HepG2 (cell line): ENCODE measurements around the gene SLC48A1. TPM values are rescaled to one million over a fixed set of nuclear protein-coding genes. Genes with fewer than 3 reads are reported as not detected.
"Not testable (repeated sequence)": the region's sequence is repeated elsewhere in the genome, so short reads cannot be mapped to it uniquely, and the experiment has no call there.

ENCODE experiments used
- ATAC-seq: fragments of 200-7000 bp; cut with Tn5 transposase; 3 replicates; pipeline ENCODE4 v1.9.1; 2020; ENCODE audit warnings: mild to moderate bottlenecking, moderate library complexity
- BruUV-seq: library from RNA; stranded (reverse); fragments of 400-500 nt; replicated peaks from 2 replicates; lab custom pipeline; 2021; lab: Mats Ljungman, UMichigan
- CTCF ChIA-PET: fragments of 300-600 bp; formaldehyde crosslinking; extraction: SDS; loops from one replicate; lab custom pipeline; 2021; ENCODE audit warnings: low total read pairs, inconsistent platforms, low intra/inter-chr PET ratio; lab: Yijun Ruan, JAX
- POLR2A ChIA-PET: fragments of 350-600 bp; sonication (Branson Sonifier 250); formaldehyde crosslinking; loops from one replicate; lab custom pipeline; 2020; ENCODE audit warnings: antibody characterized with exemption, inconsistent platforms; lab: Yijun Ruan, JAX
- DNase-seq: peaks from one replicate; pipeline ENCODE4 v3.0.0-alpha.2; 2015; ENCODE audit warnings: low spot score
- FAIRE-seq: peaks from 3 replicates; lab custom pipeline; 2011; peaks lifted over from hg19 to GRCh38; lab: Jason Lieb, UNC
- H2AFZ ChIP-seq: one replicate; pipeline ENCODE4 v1.6.1; 2011; ENCODE audit warnings: low read length, inconsistent platforms
- H3K27ac ChIP-seq: fragments of 300-600 bp; 3 replicates; pipeline ENCODE4 v1.8.0; 2011; ENCODE audit warnings: mixed run types, mild to moderate bottlenecking, mixed read lengths, low read length, inconsistent platforms; ENCODE audit not compliant: insufficient read depth; ENCODE audit errors: extremely low read length
- H3K27me3 ChIP-seq, 2 experiments: fragments of 200-600 bp in 1 of 2; 2 replicates in 1 of 2; 3 replicates in 1 of 2; pipeline versions ENCODE4 v1.6.0 to v1.8.0; 2011; ENCODE audit warnings: low read length in 2 of 2, mild to moderate bottlenecking in 2 of 2, moderate library complexity in 2 of 2, inconsistent platforms in 1 of 2; ENCODE audit not compliant: insufficient read depth in 2 of 2, control insufficient read depth in 1 of 2
- H3K36me3 ChIP-seq, 2 experiments: fragments of 200-600 bp in 1 of 2; replicated peaks in 1 of 2; 2 replicates in 1 of 2; 3 replicates in 1 of 2; pipeline versions ENCODE4 v1.5.1 to v1.8.0; 2011; ENCODE audit warnings: low read length in 2 of 2, inconsistent platforms in 1 of 2; ENCODE audit not compliant: insufficient read depth in 2 of 2, control insufficient read depth in 1 of 2
- H3K4me1 ChIP-seq: 2 replicates; pipeline ENCODE4 v1.5.1; 2012; ENCODE audit warnings: low read length, inconsistent platforms; ENCODE audit not compliant: insufficient read depth
- H3K4me2 ChIP-seq: 2 replicates; pipeline ENCODE4 v1.6.0; 2011; ENCODE audit warnings: low read depth, low read length, inconsistent platforms
- H3K4me3 ChIP-seq, 3 experiments: fragments of 200-600 bp in 1 of 3; sonication (generic), shearing (Covaris generic) in 1 of 3; replicated peaks in 1 of 3; 2 replicates each; pipeline ENCODE4 v1.5.1; 2011 to 2016; ENCODE audit warnings: low read length in 3 of 3, inconsistent platforms in 2 of 3, low read depth in 2 of 3, mild to moderate bottlenecking in 2 of 3, control low read depth in 1 of 3, mixed read lengths in 1 of 3; ENCODE audit not compliant: insufficient read depth in 1 of 3
- H3K79me2 ChIP-seq: one replicate; pipeline ENCODE4 v1.6.1; 2011; ENCODE audit warnings: low read length, inconsistent platforms; ENCODE audit not compliant: insufficient read depth
- H3K9ac ChIP-seq: 2 replicates; pipeline ENCODE4 v1.6.0; 2011; ENCODE audit warnings: mild to moderate bottlenecking, low read depth, low read length, inconsistent platforms; ENCODE audit not compliant: insufficient read depth
- H3K9me3 ChIP-seq: 2 replicates; pipeline ENCODE4 v1.5.1; 2012; ENCODE audit warnings: mild to moderate bottlenecking, low read length
- H4K20me1 ChIP-seq: 2 replicates; pipeline ENCODE4 v1.6.0; 2011; ENCODE audit warnings: inconsistent platforms, mild to moderate bottlenecking, low read length, moderate library complexity; ENCODE audit not compliant: insufficient read depth
- CHD4 ChIP-seq: fragments of 200-600 bp; sonication (generic); IDR thresholded peaks from 2 replicates; pipeline ENCODE4 v1.7.0; 2017; ENCODE audit warnings: mild to moderate bottlenecking, low read length, borderline replicate concordance
- JUND ChIP-seq: sonication (generic); formaldehyde crosslinking; IDR thresholded peaks from 2 replicates; pipeline ENCODE4 v1.8.0; 2022; ENCODE audit warnings: mild to moderate bottlenecking, missing genetic modification reagents
- LRRFIP1 ChIP-seq: sonication (generic); formaldehyde crosslinking; conservative IDR thresholded peaks from 2 replicates; pipeline ENCODE4 v1.4.0; 2020; ENCODE audit warnings: missing genetic modification reagents
- MEIS1 ChIP-seq: sonication (generic); formaldehyde crosslinking; IDR thresholded peaks from 2 replicates; pipeline ENCODE4 v1.9.0; 2021; ENCODE audit warnings: mild to moderate bottlenecking, missing genetic modification reagents, moderate library complexity, borderline replicate concordance
- YY1 ChIP-seq: IDR thresholded peaks from 2 replicates; pipeline ENCODE4 v1.6.1; 2011; ENCODE audit warnings: low read length, low read depth, moderate library complexity, mild to moderate bottlenecking; ENCODE audit not compliant: insufficient read depth, insufficient replicate concordance
- ZBTB42 ChIP-seq: sonication (generic); formaldehyde crosslinking; IDR thresholded peaks from 2 replicates; pipeline ENCODE4 v1.5.0; 2020; ENCODE audit warnings: mild to moderate bottlenecking, missing genetic modification reagents
- ZNF652 ChIP-seq: IDR thresholded peaks from 2 replicates; pipeline ENCODE4 v1.6.1; 2016; ENCODE audit warnings: low read depth, borderline replicate concordance
- ZNF674 ChIP-seq: sonication (generic); formaldehyde crosslinking; IDR thresholded peaks from 2 replicates; pipeline ENCODE4 v1.5.0; 2020; ENCODE audit warnings: low read depth, mild to moderate bottlenecking, missing genetic modification reagents
- ZNF883 ChIP-seq: sonication (generic); formaldehyde crosslinking; IDR thresholded peaks from 2 replicates; pipeline ENCODE4 v1.5.1; 2020; ENCODE audit warnings: mild to moderate bottlenecking, missing genetic modification reagents; ENCODE audit errors: not compliant biosample characterization
- WGBS: methylation state at CpG from one replicate; pipeline ENCODE4 v1.1.6; 2017; ENCODE audit warnings: low lambda C conversion rate; 5-methylcytosine and 5-hydroxymethylcytosine counted together
- in situ Hi-C: cut with HindIII; loops from 2 replicates; pipeline ENCODE4 v1.10.0; 2017; ENCODE audit warnings: low pct_unique_long_range_greater_than_20kb; ENCODE audit not compliant: extremely low pct_ligation_motif_present
- intact Hi-C: fragments of 100-400 bp; cut with micrococcal nuclease; formaldehyde crosslinking; loops from one replicate; pipeline ENCODE4 v1.10.0; 2022; ENCODE audit not compliant: unreplicated experiment
- polyA plus RNA-seq, 8 experiments: library from polyadenylated mRNA; depleted of rRNA in 3 of 8; stranded (reverse) in 7 of 8; unstranded in 1 of 8; fragments of >200 nt; fragmentation: Illumina TruSeq in 4 of 8; extraction: Trizol in 4 of 8; gene quantifications; 2 replicates each; pipeline versions ENCODE4 v1.2.1 to v1.2.3, GENCODE V29; 2011 to 2016; ENCODE audit warnings: low read depth in 4 of 8, missing spikeins in 1 of 8, mixed read lengths in 1 of 8; ENCODE audit not compliant: insufficient read depth in 1 of 8
- total RNA-seq, 5 experiments: library from RNA; depleted of rRNA; stranded (reverse); fragments of >200 nt; fragmentation: Illumina TruSeq; extraction: Trizol; gene quantifications; 2 replicates each; pipeline ENCODE4 v1.2.3, GENCODE V29; 2016; ENCODE audit warnings: low read depth in 1 of 5

Gene SLC48A1
- total and polyA plus RNA-seq, 2 of the 13 experiments (the other 11 are each of a cell fraction or from before 2014, with no cell fraction given) = 2.2 to 3.7 TPM

GRCh38 chr12:47814539-47815170 lies 41.6 kb downstream of the SLC48A1 start:
- WGBS = 72% methylated on average over 2 of the region's 3 CpGs
- H2AFZ ChIP-seq = no peak overlapping the region

GRCh38 chr12:47815447-47815846 lies 42.4 kb downstream of the SLC48A1 start:
- H3K36me3 ChIP-seq, CTCF ChIA-PET, H3K9ac ChIP-seq, H3K4me3 ChIP-seq, intact Hi-C loops, FAIRE-seq, H3K79me2 ChIP-seq, POLR2A ChIA-PET, H3K4me2 ChIP-seq, H4K20me1 ChIP-seq, H2AFZ ChIP-seq, DNase-seq, H3K27ac ChIP-seq, H3K9me3 ChIP-seq, ATAC-seq, BruUV-seq, in situ Hi-C loops, H3K27me3 ChIP-seq: not testable (repeated sequence)
- WGBS = 97% methylated on average over 5 of the region's 5 CpGs
- H3K4me1 ChIP-seq = peaks cover 32% of the 10 kb centered on the region

More at GRCh38 chr12:47814539-47815170, 41.6 kb downstream of the SLC48A1 start:
- TF ChIP-seq ZBTB42 (CRISPR knock-in tag) (no peak), CHD4 (no peak), JUND (CRISPR knock-in tag) (no peak), ZNF883 (CRISPR knock-in tag) (no peak), ZNF652 (CRISPR knock-in tag) (no peak), ZNF674 (CRISPR knock-in tag) (no peak), YY1 (no peak), LRRFIP1 (CRISPR knock-in tag) (no peak), MEIS1 (CRISPR knock-in tag) (no peak)
- Histone ChIP-seq H3K9me3 (no peaks in the 10 kb centered on the region), H3K4me3 (no peak overlapping the region), H3K4me1 (peaks cover 28% of the 10 kb centered on the region), H3K27ac (no peak overlapping the region), H3K79me2 (peaks cover 1% of the 10 kb centered on the region), H3K36me3 (no peaks in the 10 kb centered on the region), H3K4me2 (no peak overlapping the region), H3K27me3 (no peaks in the 10 kb centered on the region), H3K9ac (no peak overlapping the region), H4K20me1 (peaks cover 4% of the 10 kb centered on the region; the same call in 1 of the 2 replicates)
- no TSS peak for BruUV-seq
- DNase-seq (no peak), ATAC-seq (no peak), FAIRE-seq (no peak)
- in situ Hi-C loops (no loop called here), intact Hi-C loops (no loop called here)
- ChIA-PET CTCF (no interaction called here), POLR2A (no interaction called here)
